Astrocyte of the cerebellum (primary cell): ENCODE results near the gene SOBP.

Source experiments
- DNase-seq: peaks from one replicate; pipeline ENCODE4 v3.0.0-alpha.2; 2011; ENCODE audit warnings: low read depth
- H3K4me3 ChIP-seq: 2 replicates; pipeline ENCODE4 v1.5.1; 2011; ENCODE audit warnings: mild to moderate bottlenecking, low read depth, low read length, moderate library complexity
- CTCF ChIP-seq: IDR thresholded peaks from 2 replicates; pipeline ENCODE4 v1.5.1; 2012; ENCODE audit warnings: low read length, low read depth, moderate library complexity, mild to moderate bottlenecking; ENCODE audit errors: missing control alignments
- in situ Hi-C: cut with HindIII; loops from 2 replicates; pipeline ENCODE4 v1.10.0; 2017; ENCODE audit warnings: low sequenced_read_pairs

The SOBP gene

DNA sequence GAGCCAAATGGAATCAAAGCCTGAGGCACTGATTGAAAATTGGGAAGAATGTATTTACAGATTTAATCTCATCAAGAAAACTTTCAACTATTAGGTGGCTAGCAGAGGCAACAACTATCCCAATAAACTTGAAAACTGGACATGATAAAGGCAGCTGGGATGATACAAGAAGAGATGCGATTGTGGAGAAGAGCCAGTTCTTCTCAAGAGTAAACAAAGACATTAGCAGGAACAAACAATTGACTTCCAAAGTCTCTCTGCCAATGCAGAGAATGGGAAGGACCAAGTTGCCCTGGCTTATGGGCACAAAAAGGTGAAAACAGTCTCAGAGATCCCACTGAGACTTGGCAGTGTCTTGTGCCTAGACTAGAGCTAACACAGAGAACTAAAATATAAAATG lies 132.4 kb downstream of the SOBP start:
- in situ Hi-C loops = no loop called here
- TF ChIP-seq CTCF = no peak
- no peak overlapping the region for H3K4me3 ChIP-seq
- no peak for DNase-seq

GRCh38 chr6:107624050-107624449 lies 134.1 kb downstream of the SOBP start:
- in situ Hi-C loops = no loop called here
- no peak for DNase-seq
- TF ChIP-seq CTCF = no peak
- no peak overlapping the region for H3K4me3 ChIP-seq

- in situ Hi-C loops = no loop called here
- TF ChIP-seq CTCF = no peak
- H3K4me3 ChIP-seq = no peak overlapping the region
- no peak for DNase-seq
Observed at GRCh38 chr6:107624541-107624940, 134.6 kb downstream of the SOBP start.

GRCh38 chr6:107625264-107625663 lies 135.3 kb downstream of the SOBP start:
- no peak overlapping the region for H3K4me3 ChIP-seq
- DNase-seq = no peak
- no peak for TF ChIP-seq CTCF
- in situ Hi-C loops = no loop called here

GRCh38 chr6:107626645-107627044 lies 136.7 kb downstream of the SOBP start:
- no peak overlapping the region for H3K4me3 ChIP-seq
- no peak for TF ChIP-seq CTCF
- no peak for DNase-seq
- in situ Hi-C loops = no loop called here

GRCh38 chr6:107627969-107628368 lies 138.1 kb downstream of the SOBP start:
- DNase-seq = no peak
- no peak for TF ChIP-seq CTCF
- no peak overlapping the region for H3K4me3 ChIP-seq
- in situ Hi-C loops = no loop called here

DNA sequence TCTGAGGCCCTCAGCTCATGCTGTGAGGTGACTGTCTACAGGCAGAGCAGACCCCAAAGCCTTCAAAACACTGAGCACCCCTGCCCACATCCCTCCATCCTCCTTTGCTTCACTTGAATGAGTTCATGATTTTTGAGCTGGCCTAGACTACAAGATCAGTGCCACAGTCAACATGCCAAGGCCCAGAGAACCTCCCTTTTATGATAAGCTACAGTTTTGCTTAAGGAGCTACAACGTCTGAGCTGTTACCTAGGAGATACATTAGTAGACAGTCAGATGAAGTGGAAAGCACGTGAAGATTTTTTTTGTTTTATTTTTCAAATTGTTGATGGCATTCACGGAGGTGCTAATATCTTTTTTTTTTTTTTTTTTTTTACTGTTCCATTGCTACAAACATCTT lies 139.0 kb downstream of the SOBP start:
- in situ Hi-C loops = no loop called here
- no peak for TF ChIP-seq CTCF
- no peak for DNase-seq
- no peak overlapping the region for H3K4me3 ChIP-seq
